GM23338 (cell line): Measurements from ENCODE around the gene CPNE2.

ENCODE experiments used
- CREB1 ChIP-seq: fragments of 250-450 bp; sonication (Bioruptor Pico); IDR thresholded peaks from 2 replicates; pipeline ENCODE4 v1.5.0; 2020; ENCODE audit warnings: low read depth, mild to moderate bottlenecking, moderate library complexity
- CTCF ChIP-seq, 2 experiments: fragments of 200-600 bp in 1 of 2; sonication (generic) in 1 of 2; conservative IDR thresholded peaks; 2 replicates each; pipeline versions ENCODE4 v1.5.1 to v1.6.1; 2016 to 2017; ENCODE audit warnings: antibody characterized with exemption in 2 of 2, low read depth in 2 of 2, mild to moderate bottlenecking in 2 of 2, moderate library complexity in 1 of 2
- EZH2 ChIP-seq: fragments of 200-600 bp; sonication (generic); IDR thresholded peaks from one replicate; pipeline ENCODE4 v1.8.0; 2017; ENCODE audit warnings: antibody characterized with exemption, mild to moderate bottlenecking, low read depth; ENCODE audit not compliant: unreplicated experiment
- POLR2AphosphoS5 ChIP-seq: IDR thresholded peaks from 2 replicates; pipeline ENCODE4 v1.6.1; 2016; ENCODE audit warnings: antibody characterized with exemption, low read depth
- REST ChIP-seq: IDR thresholded peaks from one replicate; pipeline ENCODE4 v1.6.1; 2018; ENCODE audit warnings: antibody characterized with exemption; ENCODE audit not compliant: unreplicated experiment

GRCh38 chr16:57084996-57085395, 7.4 kb upstream of the CPNE2 start:
- TF ChIP-seq CREB1 (no peak), REST (no peak), EZH2 (no peak), CTCF (conservative IDR thresholded peaks at IDR 0.05; ENCODE audit: low read depth in 2 of 2) (no peak), POLR2AphosphoS5 (no peak)
